ENCODE data around the gene ME3.

Gene ME3

GRCh38 chr11:86456075-86456939 lies 216.1 kb downstream of the ME3 start:
- 18 to 21% methylated on average over 9 of the region's 9 CpGs for WGBS, 2 experiments
- Histone ChIP-seq H3K4me3 (ENCODE audit: insufficient read depth, low read depth, low read length) (no peak overlapping the region), H3K27me3 (ENCODE audit: control insufficient read depth, insufficient read depth, low read length, poor library complexity, severe bottlenecking) (no peaks in the 10 kb centered on the region), H3K9me3 (ENCODE audit: control insufficient read depth, low read length) (no peaks in the 10 kb centered on the region), H3K27ac (ENCODE audit: insufficient read depth, low read depth, low read length, poor library complexity, severe bottlenecking) (no peak overlapping the region), H3K4me1 (ENCODE audit: control insufficient read depth, insufficient read depth, low read length) (peaks cover 11% of the 10 kb centered on the region), H3K36me3 (ENCODE audit: control insufficient read depth, insufficient read depth, low read length) (no peaks in the 10 kb centered on the region)

GRCh38 chr11:86453290-86454030 lies 219.0 kb downstream of the ME3 start:
- no peaks in the 10 kb centered on the region for H3K36me3 ChIP-seq (ENCODE audit: control insufficient read depth, insufficient read depth, low read length)
- no peak overlapping the region for H3K4me3 ChIP-seq (ENCODE audit: insufficient read depth, low read depth, low read length)
- 69 to 85% methylated on average over 2 of the region's 2 CpGs for WGBS, 2 experiments

GRCh38 chr11:86449993-86450629 lies 222.3 kb downstream of the ME3 start:
- Histone ChIP-seq H3K27me3 (ENCODE audit: control insufficient read depth, insufficient read depth, low read length, poor library complexity, severe bottlenecking) (no peaks in the 10 kb centered on the region), H3K9me3 (ENCODE audit: control insufficient read depth, low read length) (no peaks in the 10 kb centered on the region), H3K4me1 (ENCODE audit: control insufficient read depth, insufficient read depth, low read length) (no peaks in the 10 kb centered on the region), H3K27ac (ENCODE audit: insufficient read depth, low read depth, low read length, poor library complexity, severe bottlenecking) (no peak overlapping the region), H3K4me3 (ENCODE audit: insufficient read depth, low read depth, low read length) (no peak overlapping the region), H3K36me3 (ENCODE audit: control insufficient read depth, insufficient read depth, low read length) (no peaks in the 10 kb centered on the region)
- WGBS, 2 experiments = 91 to 93% methylated on average over 5 of the region's 5 CpGs

More at GRCh38 chr11:86453290-86454030, 219.0 kb downstream of the ME3 start:
- H3K4me1 ChIP-seq (ENCODE audit: control insufficient read depth, insufficient read depth, low read length) = peaks cover 3% of the 10 kb centered on the region
- no peak overlapping the region for H3K27ac ChIP-seq (ENCODE audit: insufficient read depth, low read depth, low read length, poor library complexity, severe bottlenecking)
- no peaks in the 10 kb centered on the region for H3K27me3 ChIP-seq (ENCODE audit: control insufficient read depth, insufficient read depth, low read length, poor library complexity, severe bottlenecking)
- no peaks in the 10 kb centered on the region for H3K9me3 ChIP-seq (ENCODE audit: control insufficient read depth, low read length)

GRCh38 chr11:86447763-86448480 lies 224.5 kb downstream of the ME3 start:
- H3K36me3 ChIP-seq (ENCODE audit: control insufficient read depth, insufficient read depth, low read length) = no peaks in the 10 kb centered on the region
- 94 to 95% methylated on average over 3 of the region's 3 CpGs for WGBS, 2 experiments

GRCh38 chr11:86446924-86447285 lies 225.5 kb downstream of the ME3 start:
- Histone ChIP-seq H3K27ac (ENCODE audit: insufficient read depth, low read depth, low read length, poor library complexity, severe bottlenecking) (no peak overlapping the region), H3K36me3 (ENCODE audit: control insufficient read depth, insufficient read depth, low read length) (no peaks in the 10 kb centered on the region)
- WGBS, 2 experiments = 96 to 97% methylated on average over 12 of the region's 12 CpGs

More at GRCh38 chr11:86447763-86448480, 224.5 kb downstream of the ME3 start:
- no peak overlapping the region for H3K27ac ChIP-seq (ENCODE audit: insufficient read depth, low read depth, low read length, poor library complexity, severe bottlenecking)
- H3K9me3 ChIP-seq (ENCODE audit: control insufficient read depth, low read length) = no peaks in the 10 kb centered on the region
- H3K4me1 ChIP-seq (ENCODE audit: control insufficient read depth, insufficient read depth, low read length) = no peaks in the 10 kb centered on the region
- no peaks in the 10 kb centered on the region for H3K27me3 ChIP-seq (ENCODE audit: control insufficient read depth, insufficient read depth, low read length, poor library complexity, severe bottlenecking)
- no peak overlapping the region for H3K4me3 ChIP-seq (ENCODE audit: insufficient read depth, low read depth, low read length)

GRCh38 chr11:86446163-86446923 lies 226.1 kb downstream of the ME3 start:
- Histone ChIP-seq H3K4me3 (ENCODE audit: insufficient read depth, low read depth, low read length) (no peak overlapping the region), H3K4me1 (ENCODE audit: control insufficient read depth, insufficient read depth, low read length) (no peaks in the 10 kb centered on the region), H3K27ac (ENCODE audit: insufficient read depth, low read depth, low read length, poor library complexity, severe bottlenecking) (no peak overlapping the region), H3K36me3 (ENCODE audit: control insufficient read depth, insufficient read depth, low read length) (no peaks in the 10 kb centered on the region), H3K9me3 (ENCODE audit: control insufficient read depth, low read length) (no peaks in the 10 kb centered on the region), H3K27me3 (ENCODE audit: control insufficient read depth, insufficient read depth, low read length, poor library complexity, severe bottlenecking) (no peaks in the 10 kb centered on the region)
- WGBS, 2 experiments = 94 to 96% methylated on average over 7 to 8 of the region's 8 CpGs

More at GRCh38 chr11:86446924-86447285, 225.5 kb downstream of the ME3 start:
- no peaks in the 10 kb centered on the region for H3K4me1 ChIP-seq (ENCODE audit: control insufficient read depth, insufficient read depth, low read length)
- H3K9me3 ChIP-seq (ENCODE audit: control insufficient read depth, low read length) = no peaks in the 10 kb centered on the region
- no peak overlapping the region for H3K4me3 ChIP-seq (ENCODE audit: insufficient read depth, low read depth, low read length)
- no peaks in the 10 kb centered on the region for H3K27me3 ChIP-seq (ENCODE audit: control insufficient read depth, insufficient read depth, low read length, poor library complexity, severe bottlenecking)

- Histone ChIP-seq H3K36me3 (ENCODE audit: control insufficient read depth, insufficient read depth, low read length) (no peaks in the 10 kb centered on the region), H3K27me3 (ENCODE audit: control insufficient read depth, insufficient read depth, low read length, poor library complexity, severe bottlenecking) (no peaks in the 10 kb centered on the region)
- WGBS, 2 experiments = 93 to 95% methylated on average over 1 of the region's 1 CpG
Observed at GRCh38 chr11:86444981-86445380, 227.4 kb downstream of the ME3 start.

GRCh38 chr11:86443415-86443814 lies 229.0 kb downstream of the ME3 start:
- Histone ChIP-seq H3K36me3 (ENCODE audit: control insufficient read depth, insufficient read depth, low read length) (no peaks in the 10 kb centered on the region), H3K27ac (ENCODE audit: insufficient read depth, low read depth, low read length, poor library complexity, severe bottlenecking) (no peak overlapping the region)
- 0% methylated on average over 1 of the region's 1 CpG for WGBS, 2 experiments

More at GRCh38 chr11:86444981-86445380, 227.4 kb downstream of the ME3 start:
- Histone ChIP-seq H3K9me3 (ENCODE audit: control insufficient read depth, low read length) (no peaks in the 10 kb centered on the region), H3K4me1 (ENCODE audit: control insufficient read depth, insufficient read depth, low read length) (no peaks in the 10 kb centered on the region), H3K4me3 (ENCODE audit: insufficient read depth, low read depth, low read length) (no peak overlapping the region), H3K27ac (ENCODE audit: insufficient read depth, low read depth, low read length, poor library complexity, severe bottlenecking) (no peak overlapping the region)

GRCh38 chr11:86442827-86443226 lies 229.6 kb downstream of the ME3 start:
- Histone ChIP-seq H3K36me3 (ENCODE audit: control insufficient read depth, insufficient read depth, low read length) (no peaks in the 10 kb centered on the region), H3K27ac (ENCODE audit: insufficient read depth, low read depth, low read length, poor library complexity, severe bottlenecking) (no peak overlapping the region), H3K4me1 (ENCODE audit: control insufficient read depth, insufficient read depth, low read length) (no peaks in the 10 kb centered on the region), H3K27me3 (ENCODE audit: control insufficient read depth, insufficient read depth, low read length, poor library complexity, severe bottlenecking) (no peaks in the 10 kb centered on the region), H3K4me3 (ENCODE audit: insufficient read depth, low read depth, low read length) (no peak overlapping the region), H3K9me3 (ENCODE audit: control insufficient read depth, low read length) (no peaks in the 10 kb centered on the region)
- WGBS, 2 experiments = 86 to 91% methylated on average over 5 of the region's 5 CpGs

More at GRCh38 chr11:86443415-86443814, 229.0 kb downstream of the ME3 start:
- Histone ChIP-seq H3K9me3 (ENCODE audit: control insufficient read depth, low read length) (no peaks in the 10 kb centered on the region), H3K4me1 (ENCODE audit: control insufficient read depth, insufficient read depth, low read length) (no peaks in the 10 kb centered on the region), H3K4me3 (ENCODE audit: insufficient read depth, low read depth, low read length) (no peak overlapping the region), H3K27me3 (ENCODE audit: control insufficient read depth, insufficient read depth, low read length, poor library complexity, severe bottlenecking) (no peaks in the 10 kb centered on the region)

All from ectodermal cell (in vitro differentiated cells).